GM21529 (cell line): ENCODE data around the gene SIRT5.

Experiments used
- ATAC-seq: cut with Tn5 transposase; IDR thresholded peaks from one replicate; pipeline ENCODE4 v1.9.1; 2021; ENCODE audit not compliant: unreplicated experiment

Gene SIRT5

GRCh38 chr6:13550656-13551055, 23.7 kb upstream of the SIRT5 start:
- no peak for ATAC-seq

DNA sequence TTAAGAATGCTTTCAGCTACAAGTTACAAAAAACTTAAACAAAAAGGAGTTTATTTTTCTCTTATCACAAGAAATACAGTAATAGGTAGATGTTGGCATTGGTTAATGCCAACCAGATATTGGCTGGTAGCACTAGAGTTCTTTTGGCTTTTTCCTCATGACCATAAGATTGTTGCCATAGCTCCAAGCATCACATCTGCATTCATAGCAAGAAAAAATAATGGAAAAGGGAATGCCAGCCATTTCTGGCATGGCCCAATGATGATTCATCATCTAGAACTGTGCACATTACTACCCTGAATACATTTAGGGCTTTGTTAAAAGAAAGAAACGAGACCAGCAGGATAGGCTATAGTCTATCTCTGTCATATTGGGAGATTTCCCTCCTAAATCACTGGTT, 20.8 kb upstream of the SIRT5 start:
- no peak for ATAC-seq

DNA sequence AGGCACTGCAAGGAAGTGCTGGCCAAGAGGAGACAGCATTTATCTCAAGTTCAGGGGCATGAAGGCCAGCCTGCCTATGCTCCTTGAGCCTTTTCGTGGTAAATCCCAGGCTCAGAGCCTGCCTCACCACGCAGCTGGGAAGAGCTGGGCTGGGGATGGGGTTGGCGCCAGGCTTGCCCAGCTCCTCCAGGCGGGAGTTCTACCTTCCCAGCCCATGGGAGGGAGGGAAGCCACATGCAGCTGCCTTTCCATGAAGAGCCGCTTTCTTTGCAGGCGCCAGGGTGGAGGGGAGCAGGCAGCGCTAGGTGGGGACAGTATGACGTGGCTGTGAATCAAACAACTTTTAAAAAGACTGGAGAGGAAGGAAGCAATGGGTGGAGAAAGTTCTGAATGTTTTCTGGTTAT, 19.5 kb upstream of the SIRT5 start:
- no peak for ATAC-seq

DNA sequence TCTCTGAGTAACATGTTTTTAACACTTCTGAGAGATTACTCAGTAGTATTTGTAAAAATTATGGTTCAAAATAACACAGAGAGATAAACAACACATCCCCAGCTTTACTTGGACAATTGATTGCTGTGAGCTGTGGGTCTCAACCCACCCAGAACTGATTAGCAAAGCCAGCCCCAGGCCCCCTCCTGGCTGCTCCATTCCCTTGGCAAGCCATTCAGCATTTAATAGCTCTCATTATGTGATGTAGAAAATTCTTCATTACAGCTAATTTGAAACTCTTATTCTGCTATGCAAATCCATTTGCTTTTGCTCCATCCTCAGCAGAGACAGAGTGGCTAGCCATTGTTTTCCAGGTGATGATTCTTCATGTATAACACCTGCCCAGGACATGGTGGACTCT, 16.6 kb upstream of the SIRT5 start:
- no peak for ATAC-seq

DNA sequence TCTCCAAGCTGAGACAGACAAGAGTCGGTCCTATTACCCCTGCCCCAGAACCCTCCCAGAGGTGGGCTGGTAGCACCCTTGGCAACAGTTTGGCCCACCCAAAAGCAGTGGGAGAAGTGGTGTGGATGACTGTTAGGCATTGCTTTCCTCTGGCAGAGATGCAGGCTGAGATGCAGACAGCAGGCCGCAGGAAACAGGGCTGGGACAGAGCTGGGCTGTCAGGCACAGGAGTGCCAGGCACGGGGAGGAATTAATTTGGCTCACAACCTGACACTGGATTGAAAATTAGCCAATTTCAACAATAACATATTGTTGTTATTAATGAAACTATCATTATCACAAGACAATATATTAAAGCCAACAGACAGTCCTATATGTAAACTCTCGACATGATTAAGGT, 15.7 kb upstream of the SIRT5 start:
- no peak for ATAC-seq

- no peak for ATAC-seq
Observed at GRCh38 chr6:13559251-13559650, 15.2 kb upstream of the SIRT5 start.

- no peak for ATAC-seq
Observed at GRCh38 chr6:13559968-13560650, 14.3 kb upstream of the SIRT5 start.

DNA sequence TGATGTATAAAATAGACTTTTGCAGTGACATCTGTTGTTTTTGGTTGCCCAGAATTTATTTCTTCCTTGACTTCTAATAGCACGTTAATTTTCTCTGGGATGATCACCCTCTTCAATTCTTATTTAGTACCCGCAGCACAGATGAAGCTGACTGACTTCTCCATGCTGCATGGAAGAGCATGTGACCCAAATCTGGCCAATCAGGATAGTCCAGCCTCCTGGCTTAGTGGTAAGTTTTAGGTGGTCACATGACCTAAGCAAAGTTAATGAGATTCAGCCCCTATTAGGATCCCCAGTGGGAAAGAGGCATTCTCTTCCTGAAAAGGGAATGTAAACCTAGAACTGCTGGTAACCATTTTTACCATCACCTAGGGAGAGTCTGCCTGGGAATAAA, 13.8 kb upstream of the SIRT5 start:
- ATAC-seq: no peak

GRCh38 chr6:13561624-13562267, 12.7 kb upstream of the SIRT5 start:
- ATAC-seq: no peak

DNA sequence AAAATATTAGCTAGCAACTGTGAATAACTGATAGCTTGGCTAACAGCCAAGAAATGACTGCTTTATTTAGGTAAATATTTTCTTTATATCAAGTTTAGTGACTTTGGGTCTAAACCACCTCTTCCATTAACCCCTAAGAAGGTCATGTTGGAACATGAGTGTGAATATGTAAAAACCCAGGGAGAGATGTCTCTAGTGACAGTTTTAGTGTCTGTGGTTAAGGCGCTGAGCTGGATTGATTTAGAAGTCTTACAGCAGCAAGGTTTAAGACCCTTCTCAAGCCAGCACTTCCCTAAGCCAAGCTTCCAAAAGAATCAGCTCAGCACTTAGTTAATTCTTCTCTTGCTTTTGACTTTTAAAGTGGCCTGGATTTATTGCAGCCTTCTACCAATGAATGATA, 11.4 kb upstream of the SIRT5 start:
- ATAC-seq: no peak

GRCh38 chr6:13565921-13566320, 8.5 kb upstream of the SIRT5 start:
- no peak for ATAC-seq

- ATAC-seq: no peak
Observed at GRCh38 chr6:13566500-13566899, 7.9 kb upstream of the SIRT5 start.

DNA sequence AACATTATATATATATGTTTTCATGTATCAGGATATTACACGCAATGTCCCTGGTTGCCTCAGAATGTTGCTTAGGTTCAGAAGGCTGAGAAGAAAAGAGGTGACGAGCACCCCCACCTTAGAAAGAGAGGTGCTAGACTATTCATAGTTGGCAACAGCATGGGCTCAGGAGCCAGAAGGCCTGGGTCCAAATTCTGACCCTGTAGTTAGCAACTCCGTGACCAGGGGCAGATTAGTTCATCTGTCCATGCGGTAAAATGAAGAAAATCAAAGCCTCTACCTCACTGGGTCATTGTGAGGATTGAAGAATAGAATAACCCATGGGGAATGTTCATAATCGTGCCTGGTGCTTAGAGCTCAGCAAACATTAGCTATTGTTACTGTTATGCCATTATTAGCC, 5.4 kb upstream of the SIRT5 start:
- ATAC-seq: no peak

DNA sequence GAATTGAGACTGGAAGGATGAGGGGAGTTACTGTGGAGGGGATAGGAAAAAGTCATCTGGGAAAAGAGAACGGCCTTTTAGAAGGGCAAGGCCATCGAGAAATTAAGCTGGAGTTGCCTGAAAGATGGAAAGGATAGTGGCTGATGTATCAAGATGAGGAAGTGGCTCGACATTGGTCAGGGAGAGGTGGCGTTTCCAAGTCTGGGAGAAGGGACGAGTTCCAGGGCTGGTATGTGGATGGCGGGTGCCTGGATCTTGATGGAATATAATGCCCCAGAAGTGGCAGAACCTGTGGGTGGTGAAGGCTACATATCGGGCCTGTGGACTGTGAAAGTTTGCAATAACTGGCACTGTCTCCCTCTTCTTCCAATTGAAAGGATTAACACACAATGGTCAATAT, 2.2 kb upstream of the SIRT5 start:
- ATAC-seq: no peak

GRCh38 chr6:13572951-13573654, 1.3 kb upstream of the SIRT5 start:
- ATAC-seq: no peak

- no peak for ATAC-seq
Observed at GRCh38 chr6:13573669-13574110, 711 bp upstream of the SIRT5 start.

DNA sequence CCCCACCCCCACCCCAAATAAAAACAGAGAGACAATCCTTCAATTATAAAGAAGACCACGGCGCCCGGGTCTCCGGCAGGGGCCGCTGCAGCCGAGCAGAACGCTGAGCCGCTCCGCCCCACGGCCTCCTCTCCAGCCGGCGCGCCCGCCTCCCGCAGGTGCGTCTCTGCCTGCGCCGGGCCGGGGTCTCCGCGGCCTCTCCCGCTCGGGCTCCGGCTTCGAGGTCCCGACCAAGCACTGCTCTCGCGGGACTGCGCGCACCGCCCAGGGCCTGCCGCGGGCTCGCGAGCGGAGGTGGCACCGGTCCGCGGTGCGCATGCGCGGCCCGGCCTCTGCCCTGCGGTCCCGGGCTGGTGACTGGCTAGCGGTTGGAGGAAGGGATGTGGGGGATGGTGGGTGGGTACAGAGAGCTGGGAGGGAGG, 241 bp upstream of the SIRT5 start:
- ATAC-seq: peak; percentile 71

GRCh38 chr6:13575377-13575775, 975 bp downstream of the SIRT5 start:
- no peak for ATAC-seq

- ATAC-seq: no peak
Observed at GRCh38 chr6:13576017-13576416, 1.6 kb downstream of the SIRT5 start.

DNA sequence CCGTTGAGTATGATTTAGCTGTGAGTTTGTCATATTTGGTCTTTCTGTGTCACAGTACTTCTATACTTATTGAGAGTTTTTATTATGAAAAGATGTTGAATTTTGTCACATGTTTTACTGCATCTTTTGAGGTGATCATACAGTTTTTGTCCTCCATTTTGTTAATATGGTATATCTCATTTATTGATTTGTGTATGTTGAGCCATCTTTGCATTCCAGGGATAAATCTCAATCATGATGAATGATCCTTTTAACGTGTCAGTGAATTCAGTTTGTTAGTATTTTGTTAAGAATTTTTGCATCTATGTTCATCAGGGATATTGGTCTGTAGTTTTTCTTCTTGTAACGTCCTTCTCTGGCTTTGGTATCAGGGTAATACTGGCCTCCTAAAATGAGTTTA, 3.5 kb downstream of the SIRT5 start:
- ATAC-seq: no peak

DNA sequence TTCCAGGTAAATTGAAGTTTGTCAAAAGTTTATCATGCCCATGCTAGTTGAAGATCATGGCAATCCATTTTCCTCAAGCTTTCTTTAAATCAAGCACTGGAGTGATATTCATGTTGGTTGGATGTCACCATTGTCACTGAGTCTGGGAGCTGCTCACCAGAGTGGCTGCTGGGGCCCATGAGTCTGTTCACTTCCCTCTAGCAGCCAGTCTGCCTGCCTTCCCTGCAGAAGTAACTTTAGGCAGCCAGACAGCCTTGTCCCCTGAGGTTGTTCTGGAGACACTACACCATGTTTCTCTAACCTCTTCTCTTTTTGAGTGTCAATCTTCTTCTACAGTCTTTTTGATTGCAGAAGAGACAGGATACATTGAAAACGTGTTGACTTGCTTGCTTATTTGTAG, 5.5 kb downstream of the SIRT5 start:
- ATAC-seq: no peak

GRCh38 chr6:13581700-13582229, 7.4 kb downstream of the SIRT5 start:
- no peak for ATAC-seq
